GM18873 (cell line): Measurements from ENCODE around the gene MAK.
"Not testable (repeated sequence)": the region's sequence is repeated elsewhere in the genome, so short reads cannot be mapped to it uniquely, and the experiment has no call there.

Source experiments
- ATAC-seq: cut with Tn5 transposase; IDR thresholded peaks from one replicate; pipeline ENCODE4 v1.9.1; 2021; ENCODE audit warnings: mild to moderate bottlenecking, moderate library complexity, moderate number of reproducible peaks; ENCODE audit not compliant: unreplicated experiment, low FRiP score

MAK gene

DNA sequence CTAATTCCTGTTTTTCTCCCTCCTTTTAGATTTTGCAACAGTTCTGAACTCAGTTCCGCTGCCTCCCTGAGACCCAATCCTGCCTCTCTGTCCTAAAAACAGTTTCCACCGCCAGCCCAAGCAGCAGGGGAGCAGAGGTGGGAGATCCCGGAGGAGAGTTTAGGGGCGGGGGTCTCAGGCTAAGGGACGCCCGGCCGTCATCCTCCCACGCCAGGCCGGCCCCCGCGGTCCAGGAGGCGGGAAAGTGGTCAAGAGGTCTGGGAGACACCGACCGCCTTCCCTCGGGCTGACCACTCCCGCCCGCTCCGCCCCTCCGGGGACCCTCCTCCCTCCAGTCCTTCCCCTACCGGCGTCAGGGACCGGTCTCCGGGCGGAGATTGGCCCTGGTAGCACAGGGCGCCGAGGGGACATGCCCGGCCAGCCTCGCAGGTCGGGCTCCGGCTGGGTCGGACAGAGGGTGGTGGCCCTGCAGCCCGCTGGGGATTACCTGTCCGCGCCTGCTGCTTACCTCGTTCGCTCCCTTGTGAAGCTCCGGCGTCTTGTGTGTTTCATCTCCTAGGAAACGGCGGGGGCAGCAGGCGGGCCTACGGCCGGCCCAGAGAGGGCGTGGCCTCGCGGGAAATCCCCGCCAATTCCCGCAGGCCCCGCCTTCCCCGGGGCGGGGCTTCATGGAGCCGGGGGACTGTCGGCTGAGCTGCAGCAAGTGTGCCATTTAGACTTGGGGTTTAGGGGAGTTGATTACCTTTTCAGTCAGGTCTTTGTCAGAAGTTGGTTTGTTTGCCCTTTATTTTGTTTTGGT lies at the start of gene MAK:
TSS of gene MAK (minus strand) at position 545 of the 799 bp plus-strand sequence. CDS start 7,891 bp downstream, outside the sequence.
- ATAC-seq, result peak; percentile 54

GRCh38 chr6:10886691-10887502 lies 48.6 kb upstream of the MAK start, which contains the start of gene SYCP2L:
SYCP2L (plus strand) TSS chr6:10887052; CDS start chr6:10887127, 75 bp downstream.
- no peak for ATAC-seq

- ATAC-seq, result not testable (repeated sequence)
Observed at GRCh38 chr6:10886365-10886690, 48.0 kb upstream of the MAK start.

DNA sequence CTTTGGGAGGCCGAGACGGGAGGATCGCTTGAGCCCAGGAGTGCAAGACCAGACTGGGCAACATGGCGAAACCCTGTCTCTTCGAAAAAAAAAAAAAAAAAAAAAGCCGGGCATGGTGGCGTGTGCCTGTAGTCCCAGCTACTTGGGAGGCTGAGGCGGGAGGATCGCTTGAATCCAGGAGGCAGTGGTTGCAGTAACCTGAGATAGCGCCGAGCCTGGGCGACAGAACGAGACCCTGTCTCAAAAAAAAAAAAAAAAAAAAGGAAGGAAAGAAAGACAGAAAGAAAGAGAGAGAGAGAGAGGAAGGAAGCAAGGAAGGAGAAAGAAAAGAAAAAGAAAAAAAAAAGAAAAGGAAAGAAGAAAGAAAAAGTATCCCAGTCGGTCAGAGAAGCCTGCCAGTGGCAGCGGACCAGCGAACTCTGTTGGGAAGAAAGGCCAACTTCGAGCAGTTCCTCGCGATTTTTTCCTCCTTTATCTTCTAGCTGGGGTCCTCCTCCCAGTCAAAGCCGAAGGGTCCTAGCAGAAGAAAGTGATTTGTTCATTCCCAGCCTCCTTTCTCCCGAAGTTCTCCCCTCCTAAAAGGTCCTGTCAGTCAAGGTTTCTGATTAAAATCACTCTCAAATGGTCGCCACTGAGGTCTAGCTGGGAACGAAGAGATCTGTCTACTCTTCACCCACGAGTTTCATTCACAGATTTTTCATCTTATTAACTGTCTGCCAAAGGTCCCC lies 46.1 kb upstream of the MAK start:
- ATAC-seq, result no peak

DNA sequence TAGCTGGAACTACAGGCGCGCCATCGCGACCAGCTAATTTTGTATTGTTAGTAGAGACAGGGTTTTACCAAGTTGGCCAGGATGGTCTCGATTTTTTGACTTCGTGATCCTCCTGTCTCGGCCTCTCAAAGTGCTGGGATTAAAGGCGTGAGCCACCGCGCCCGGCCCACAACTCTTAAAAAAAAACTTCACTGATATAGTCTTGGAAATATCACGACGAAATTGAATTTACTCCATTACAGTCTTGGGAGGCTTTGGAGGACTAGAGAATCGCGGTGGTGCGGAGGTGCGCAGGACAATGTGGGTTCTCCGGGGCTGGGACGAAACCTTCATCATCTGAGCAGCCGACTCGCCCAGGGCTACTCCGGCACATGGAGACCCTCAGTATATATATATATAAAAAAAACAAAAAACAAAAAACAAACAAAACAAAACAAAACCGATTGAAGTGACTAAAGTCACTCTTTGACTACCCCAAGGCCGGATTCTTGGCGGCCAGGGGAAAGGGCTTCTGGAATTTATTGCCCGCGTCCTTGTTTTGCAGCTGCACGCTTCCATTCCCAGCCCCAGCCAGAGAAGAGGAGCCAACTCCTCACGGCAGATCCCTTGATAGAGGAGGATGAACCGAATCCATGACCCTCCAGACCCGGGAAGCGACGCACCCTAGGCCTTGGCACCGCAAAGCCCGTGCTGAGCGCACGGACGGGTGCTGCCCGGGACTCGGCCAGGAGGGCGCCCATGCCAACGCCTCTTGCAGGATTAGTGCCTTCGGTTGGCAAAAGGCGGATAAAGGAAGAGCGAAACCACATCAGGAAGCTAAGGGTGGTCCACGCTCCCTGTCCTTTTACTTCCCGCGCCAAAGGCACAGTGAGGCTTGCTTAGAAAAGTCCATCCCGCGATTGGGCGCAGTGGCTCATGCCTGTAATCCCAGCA lies 45.2 kb upstream of the MAK start:
- no peak for ATAC-seq

GRCh38 chr6:10882657-10883171 lies 44.4 kb upstream of the MAK start:
- ATAC-seq, result no peak

DNA sequence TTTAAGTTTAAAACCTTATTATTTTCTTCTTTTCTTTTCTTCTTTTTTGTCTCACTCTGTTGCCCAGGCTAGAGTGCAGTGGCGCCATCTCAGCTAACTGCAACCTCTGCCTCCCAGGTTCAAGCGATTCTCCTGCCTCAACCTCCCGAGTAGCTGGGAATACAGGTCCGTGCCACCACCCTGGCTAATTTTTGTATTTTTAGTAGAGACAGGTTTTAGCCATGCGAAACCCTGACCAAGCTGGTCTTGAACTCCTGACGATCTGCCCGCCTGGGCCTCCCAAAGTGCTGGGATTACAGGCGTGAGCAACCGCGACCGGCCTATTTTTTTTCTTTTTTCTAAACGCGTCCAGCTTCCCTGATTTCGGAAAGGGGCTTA lies 43.9 kb upstream of the MAK start:
- not testable (repeated sequence) for ATAC-seq

DNA sequence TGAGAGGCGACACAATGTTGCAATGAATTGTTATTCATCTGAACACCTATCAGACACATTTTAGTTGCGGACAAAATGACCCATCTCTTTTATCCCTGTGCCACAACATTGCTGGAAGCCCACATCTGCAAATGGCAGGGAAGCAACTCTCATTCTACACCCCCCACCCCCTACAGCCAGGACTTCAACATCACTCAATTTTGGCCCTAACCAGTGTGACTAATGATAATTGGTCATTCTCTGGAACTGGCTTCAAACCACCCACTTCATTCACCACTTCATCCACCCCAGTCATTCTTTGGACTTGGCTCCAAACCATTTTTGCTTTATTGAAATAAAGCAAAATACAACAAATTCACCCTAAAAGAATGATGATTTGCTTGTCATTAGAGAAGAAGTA lies 42.0 kb upstream of the MAK start:
- no peak for ATAC-seq

DNA sequence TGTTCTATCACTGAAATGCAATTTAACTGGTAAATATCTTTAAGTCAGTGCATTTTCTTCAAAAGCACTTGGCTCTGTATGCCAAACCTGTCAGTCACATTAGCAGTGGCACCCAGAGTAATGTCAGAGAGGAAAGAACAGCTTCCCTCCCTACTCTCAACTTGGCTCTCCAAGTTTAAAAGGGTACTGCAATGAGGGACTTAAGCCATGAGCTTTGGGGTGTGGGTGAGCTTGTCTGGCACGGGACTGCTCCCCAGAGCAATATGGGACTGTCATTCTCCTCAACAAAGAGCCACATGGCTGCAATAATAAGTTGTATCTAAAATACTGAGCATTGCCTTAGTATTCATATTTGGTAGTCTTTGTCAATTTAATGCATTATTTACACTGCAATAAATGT lies 39.5 kb upstream of the MAK start:
- no peak for ATAC-seq

DNA sequence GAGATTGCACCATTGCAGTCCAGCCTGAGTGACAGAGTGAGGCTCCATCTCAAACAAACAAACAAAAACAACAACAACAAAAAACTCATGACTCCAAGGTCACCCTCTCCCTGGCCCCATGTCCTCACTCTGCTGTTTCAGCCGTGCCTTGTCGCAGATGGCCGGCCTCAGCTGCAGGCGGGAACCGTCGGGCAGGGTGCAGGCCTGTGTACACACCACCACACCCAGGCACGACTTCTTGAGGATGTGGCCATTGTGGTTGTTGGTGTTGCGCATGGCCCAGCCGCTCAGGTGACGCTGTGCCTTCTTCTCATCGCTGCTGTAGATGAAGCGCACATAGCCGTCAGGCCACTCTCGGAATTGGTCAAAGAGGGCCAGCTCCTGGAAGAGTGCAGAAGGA lies 38.7 kb upstream of the MAK start:
- no peak for ATAC-seq

- ATAC-seq, result no peak
Observed at GRCh38 chr6:10875026-10875425, 36.7 kb upstream of the MAK start.

- ATAC-seq, result no peak
Observed at GRCh38 chr6:10874207-10874606, 35.9 kb upstream of the MAK start.

DNA sequence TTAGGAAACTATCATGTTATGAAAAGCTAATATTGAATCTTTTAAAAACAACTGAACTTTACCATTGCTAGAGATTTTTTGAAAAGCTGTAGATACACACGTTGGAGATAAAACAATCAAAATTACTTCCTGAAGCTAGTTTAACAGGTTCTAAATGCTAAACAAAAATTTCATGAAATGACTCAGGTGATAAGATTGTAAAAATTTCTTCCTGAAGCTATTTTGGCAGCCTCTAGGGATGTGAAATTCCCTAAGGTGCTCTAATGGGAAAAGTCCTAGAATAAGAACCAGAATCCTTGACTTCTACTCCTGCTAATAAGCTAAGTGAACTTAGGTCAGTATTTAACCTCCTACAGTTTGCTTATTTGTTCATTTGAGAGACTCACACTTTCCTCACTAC lies 35.0 kb upstream of the MAK start:
- ATAC-seq, result no peak

GRCh38 chr6:10867952-10868351 lies 29.6 kb upstream of the MAK start:
- ATAC-seq, result no peak

DNA sequence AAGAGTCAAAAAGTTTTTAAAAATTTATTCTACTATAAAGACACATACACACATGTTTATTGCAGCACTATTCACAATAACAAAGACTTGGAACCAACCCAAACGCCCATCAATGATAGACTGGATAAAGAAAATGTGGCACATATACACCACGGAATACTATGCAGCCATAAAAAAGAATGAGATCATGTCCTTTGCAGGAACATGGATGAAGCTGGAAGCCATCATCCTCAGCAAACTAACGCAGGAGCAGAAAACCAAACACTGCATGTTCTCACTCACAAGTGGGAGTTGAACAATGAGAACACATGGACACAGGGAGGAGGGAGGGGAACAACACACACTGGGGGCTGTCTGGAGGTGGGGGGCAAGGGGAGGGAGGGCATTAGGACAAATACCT lies 28.4 kb upstream of the MAK start:
- ATAC-seq, result not testable (repeated sequence)

DNA sequence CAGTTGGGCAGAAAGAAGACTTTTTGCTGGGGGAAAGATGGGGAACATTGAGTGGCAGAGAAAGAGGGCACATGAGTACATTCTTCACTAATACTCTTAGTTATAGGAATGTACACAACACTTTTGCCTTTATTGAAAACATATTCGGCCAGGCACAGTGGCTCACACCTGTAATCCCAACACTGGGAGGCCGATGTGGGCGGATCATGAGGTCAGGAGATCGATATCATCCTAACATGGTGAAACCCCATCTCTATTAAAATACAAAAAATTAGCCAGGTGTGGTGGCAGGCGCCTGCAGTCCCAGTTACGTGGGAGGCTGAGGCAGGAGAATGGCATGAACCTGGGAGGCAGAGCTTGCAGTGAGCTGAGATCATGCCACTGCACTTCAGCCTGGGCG lies 24.7 kb upstream of the MAK start:
- ATAC-seq, result not testable (repeated sequence)

- ATAC-seq, result no peak
Observed at GRCh38 chr6:10862361-10862760, 24.0 kb upstream of the MAK start.

- no peak for ATAC-seq
Observed at GRCh38 chr6:10861086-10861485, 22.7 kb upstream of the MAK start.

- ATAC-seq, result no peak
Observed at GRCh38 chr6:10857259-10857658, 18.9 kb upstream of the MAK start.
